ENCODE results near the gene BRAT1.

DNA sequence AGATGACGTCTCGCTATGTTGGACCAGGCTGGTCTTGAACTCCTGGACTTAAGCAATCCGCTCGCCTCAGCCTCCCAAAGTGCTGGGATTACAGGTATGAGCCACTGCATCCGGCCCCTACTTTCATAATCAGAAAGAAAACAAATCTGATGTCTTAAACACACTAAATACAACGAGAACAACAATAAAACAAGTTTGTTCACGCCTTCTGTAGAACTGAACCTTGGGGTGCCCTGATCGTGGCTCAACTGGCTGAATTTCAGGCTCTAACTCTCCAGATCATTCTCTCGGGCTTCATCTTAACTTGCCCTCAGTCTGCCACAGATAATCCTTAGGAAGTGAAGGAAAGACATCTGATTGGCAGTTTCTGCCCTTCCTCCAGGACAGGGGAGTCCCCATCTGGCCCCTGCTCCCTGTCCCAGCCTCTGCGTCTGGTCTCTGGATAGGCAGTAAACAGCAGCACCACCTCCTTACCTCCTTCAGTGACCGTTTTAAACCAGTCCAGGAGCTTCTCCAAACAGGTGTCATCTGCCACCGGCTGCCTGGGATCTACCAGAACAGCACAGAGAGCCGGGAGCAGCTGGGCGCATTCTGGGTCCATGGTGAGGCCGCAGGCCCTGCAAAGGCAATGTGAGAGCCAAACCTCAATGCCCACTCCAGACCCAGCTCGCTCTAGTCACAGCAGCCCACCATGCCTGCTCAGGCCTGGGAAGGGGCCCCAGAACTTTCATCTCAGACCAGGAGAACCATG is 1.3 kb downstream of the BRAT1 start:
- TF ChIP-seq, protein P1, sequence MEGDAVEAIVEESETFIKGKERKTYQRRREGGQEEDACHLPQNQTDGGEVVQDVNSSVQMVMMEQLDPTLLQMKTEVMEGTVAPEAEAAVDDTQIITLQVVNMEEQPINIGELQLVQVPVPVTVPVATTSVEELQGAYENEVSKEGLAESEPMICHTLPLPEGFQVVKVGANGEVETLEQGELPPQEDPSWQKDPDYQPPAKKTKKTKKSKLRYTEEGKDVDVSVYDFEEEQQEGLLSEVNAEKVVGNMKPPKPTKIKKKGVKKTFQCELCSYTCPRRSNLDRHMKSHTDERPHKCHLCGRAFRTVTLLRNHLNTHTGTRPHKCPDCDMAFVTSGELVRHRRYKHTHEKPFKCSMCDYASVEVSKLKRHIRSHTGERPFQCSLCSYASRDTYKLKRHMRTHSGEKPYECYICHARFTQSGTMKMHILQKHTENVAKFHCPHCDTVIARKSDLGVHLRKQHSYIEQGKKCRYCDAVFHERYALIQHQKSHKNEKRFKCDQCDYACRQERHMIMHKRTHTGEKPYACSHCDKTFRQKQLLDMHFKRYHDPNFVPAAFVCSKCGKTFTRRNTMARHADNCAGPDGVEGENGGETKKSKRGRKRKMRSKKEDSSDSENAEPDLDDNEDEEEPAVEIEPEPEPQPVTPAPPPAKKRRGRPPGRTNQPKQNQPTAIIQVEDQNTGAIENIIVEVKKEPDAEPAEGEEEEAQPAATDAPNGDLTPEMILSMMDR (IDR thresholded peaks at IDR 0.05), result no peak
- TF ChIP-seq POLR2A (IDR thresholded peaks at IDR 0.05), result no peak
